ENCODE results near the gene FBRS. TPM values are rescaled to one million over a fixed set of nuclear protein-coding genes. Genes with fewer than 3 reads are reported as not detected.
A peak's percentile ranks its signal among the peaks of the same experiment; 100 is the strongest.

Gene FBRS
- total and polyA plus RNA-seq, 2 of the 13 experiments (the other 11 are each of a cell fraction or from before 2014, with no cell fraction given), result 13.7 to 16.2 TPM

GRCh38 chr16:30657866-30658730 is at the start of gene FBRS (continued):
- TF ChIP-seq NFE2L2 (IDR thresholded peaks at IDR 0.05; ENCODE audit: low read length), result no peak
- TF ChIP-seq USF2 (IDR thresholded peaks at IDR 0.05; ENCODE audit: low read depth, low read length), result no peak
- 0 out of 2 replicates have a peak, but pooled peaks have one; percentile 77 for TF ChIP-seq USF2 (CRISPR knock-in tag; IDR thresholded peaks at IDR 0.05; ENCODE audit: borderline replicate concordance)
- TF ChIP-seq SPEN (CRISPR knock-in tag; IDR thresholded peaks at IDR 0.05; ENCODE audit: low read depth), result peak; percentile 62
- peak; percentile 79 for TF ChIP-seq MED1 (CRISPR knock-in tag; IDR thresholded peaks at IDR 0.05)
- TF ChIP-seq, protein P1, sequence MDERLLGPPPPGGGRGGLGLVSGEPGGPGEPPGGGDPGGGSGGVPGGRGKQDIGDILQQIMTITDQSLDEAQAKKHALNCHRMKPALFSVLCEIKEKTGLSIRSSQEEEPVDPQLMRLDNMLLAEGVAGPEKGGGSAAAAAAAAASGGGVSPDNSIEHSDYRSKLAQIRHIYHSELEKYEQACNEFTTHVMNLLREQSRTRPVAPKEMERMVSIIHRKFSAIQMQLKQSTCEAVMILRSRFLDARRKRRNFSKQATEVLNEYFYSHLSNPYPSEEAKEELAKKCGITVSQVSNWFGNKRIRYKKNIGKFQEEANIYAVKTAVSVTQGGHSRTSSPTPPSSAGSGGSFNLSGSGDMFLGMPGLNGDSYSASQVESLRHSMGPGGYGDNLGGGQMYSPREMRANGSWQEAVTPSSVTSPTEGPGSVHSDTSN (CRISPR knock-in tag; IDR thresholded peaks at IDR 0.05), result peak; percentile 41
- TF ChIP-seq, protein P2, sequence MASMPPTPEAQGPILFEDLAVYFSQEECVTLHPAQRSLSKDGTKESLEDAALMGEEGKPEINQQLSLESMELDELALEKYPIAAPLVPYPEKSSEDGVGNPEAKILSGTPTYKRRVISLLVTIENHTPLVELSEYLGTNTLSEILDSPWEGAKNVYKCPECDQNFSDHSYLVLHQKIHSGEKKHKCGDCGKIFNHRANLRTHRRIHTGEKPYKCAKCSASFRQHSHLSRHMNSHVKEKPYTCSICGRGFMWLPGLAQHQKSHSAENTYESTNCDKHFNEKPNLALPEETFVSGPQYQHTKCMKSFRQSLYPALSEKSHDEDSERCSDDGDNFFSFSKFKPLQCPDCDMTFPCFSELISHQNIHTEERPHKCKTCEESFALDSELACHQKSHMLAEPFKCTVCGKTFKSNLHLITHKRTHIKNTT (CRISPR knock-in tag; IDR thresholded peaks at IDR 0.05), result no peak
- TF ChIP-seq GZF1 (CRISPR knock-in tag; IDR thresholded peaks at IDR 0.05), result no peak
- TF ChIP-seq STAT6 (CRISPR knock-in tag; IDR thresholded peaks at IDR 0.05; ENCODE audit: borderline replicate concordance), result peak; percentile 50; the same call in 1 of the 2 replicates
- TF ChIP-seq RXRB (CRISPR knock-in tag; IDR thresholded peaks at IDR 0.05; ENCODE audit: borderline replicate concordance), result no peak
- TF ChIP-seq ZNF550 (CRISPR knock-in tag; IDR thresholded peaks at IDR 0.05; ENCODE audit: borderline replicate concordance), result no peak
- TF ChIP-seq ZNF33A (CRISPR knock-in tag; IDR thresholded peaks at IDR 0.05; ENCODE audit: borderline replicate concordance), result no peak
- TF ChIP-seq LCORL (IDR thresholded peaks at IDR 0.05), result no peak
- peak; percentile 43; the same call in 1 of the 2 replicates for TF ChIP-seq LCORL (CRISPR knock-in tag; IDR thresholded peaks at IDR 0.05)
- TF ChIP-seq ZNF224 (CRISPR knock-in tag; IDR thresholded peaks at IDR 0.05), result no peak
- no peak for TF ChIP-seq ZNF879 (CRISPR knock-in tag; IDR thresholded peaks at IDR 0.05)
- no peak for TF ChIP-seq ZBTB21 (CRISPR knock-in tag; IDR thresholded peaks at IDR 0.05)
- no peak for TF ChIP-seq ZNF354B (CRISPR knock-in tag; IDR thresholded peaks at IDR 0.05)
- no peak for TF ChIP-seq ISX (CRISPR knock-in tag; conservative IDR thresholded peaks at IDR 0.05)
